SU-DHL-6 (cell line): ENCODE measurements around the gene NOTCH3.

Experiments used
- H2AFZ ChIP-seq: fragments of 200-600 bp; sonication (generic); 2 replicates; pipeline ENCODE4 v1.6.1; 2014; ENCODE audit warnings: low read depth, mild to moderate bottlenecking, moderate library complexity, mixed read lengths, antibody characterized with exemption, low read length; ENCODE audit not compliant: severe bottlenecking
- H3F3A ChIP-seq: fragments of 200-600 bp; shearing (Covaris generic); 2 replicates; pipeline ENCODE4 v1.6.0; 2016; ENCODE audit warnings: antibody characterized with exemption, mild to moderate bottlenecking; ENCODE audit not compliant: insufficient read depth
- H3K27ac ChIP-seq: fragments of 200-600 bp; sonication (generic); 2 replicates; pipeline ENCODE4 v1.5.1; 2016; ENCODE audit warnings: low read depth, mild to moderate bottlenecking, low read length, moderate library complexity, mixed read lengths
- H3K27me3 ChIP-seq: fragments of 200-600 bp; sonication (generic), shearing (Covaris generic); 2 replicates; pipeline ENCODE4 v1.6.0; 2014; ENCODE audit warnings: mild to moderate bottlenecking, low read length
- H3K36me3 ChIP-seq: fragments of 200-600 bp; sonication (generic); 2 replicates; pipeline ENCODE4 v1.6.1; 2014; ENCODE audit warnings: mild to moderate bottlenecking, low read length, mixed read lengths
- H3K4me2 ChIP-seq: fragments of 300-600, 200-600 bp; shearing (Covaris generic), sonication (generic); 2 replicates; pipeline ENCODE4 v1.6.0; 2014; ENCODE audit warnings: low read length, low read depth, mild to moderate bottlenecking; ENCODE audit not compliant: poor library complexity, severe bottlenecking
- H3K4me3 ChIP-seq: fragments of 200-600 bp; sonication (generic); 2 replicates; pipeline ENCODE4 v1.5.1; 2014; ENCODE audit warnings: antibody characterized with exemption, low read length, mild to moderate bottlenecking, mixed read lengths; ENCODE audit not compliant: insufficient read depth, poor library complexity, severe bottlenecking
- H3K79me2 ChIP-seq: fragments of 200-600 bp; sonication (generic); 2 replicates; pipeline ENCODE4 v1.6.1; 2014; ENCODE audit warnings: mild to moderate bottlenecking, low read length, moderate library complexity; ENCODE audit not compliant: insufficient read depth
- H3K9ac ChIP-seq: fragments of 200-600 bp; sonication (generic); 2 replicates; pipeline ENCODE4 v1.7.0; 2014; ENCODE audit warnings: mild to moderate bottlenecking, low read length
- H3K9me2 ChIP-seq: fragments of 200-600 bp; sonication (generic); replicated peaks from 2 replicates; pipeline ENCODE4 v1.6.1; 2014; ENCODE audit warnings: low read length; ENCODE audit not compliant: insufficient read depth
- H3K9me3 ChIP-seq: fragments of 200-600 bp; sonication (generic); 2 replicates; pipeline ENCODE4 v1.6.1; 2014; ENCODE audit warnings: low read length, mixed read lengths; ENCODE audit not compliant: insufficient read depth
- H4K20me1 ChIP-seq: fragments of 200-600 bp; sonication (generic); 2 replicates; pipeline ENCODE4 v1.6.1; 2014; ENCODE audit warnings: low read depth, mild to moderate bottlenecking, antibody characterized with exemption, low read length, moderate library complexity, mixed read lengths
- EZH2phosphoT487 ChIP-seq: fragments of 200-600 bp; sonication (generic), shearing (Covaris generic); conservative IDR thresholded peaks from 2 replicates; pipeline ENCODE4 v1.6.1; 2018; ENCODE audit warnings: mild to moderate bottlenecking, antibody characterized with exemption, low read length, moderate library complexity, mixed read lengths
- TF ChIP-seq, protein P1 (sequence below): fragments of 200-600 bp; sonication (generic); IDR thresholded peaks from one replicate; pipeline ENCODE4 v1.5.1; 2017; ENCODE audit warnings: antibody characterized with exemption, mild to moderate bottlenecking, low read length, moderate library complexity; ENCODE audit not compliant: insufficient read depth, poor library complexity, severe bottlenecking

The NOTCH3 gene

DNA sequence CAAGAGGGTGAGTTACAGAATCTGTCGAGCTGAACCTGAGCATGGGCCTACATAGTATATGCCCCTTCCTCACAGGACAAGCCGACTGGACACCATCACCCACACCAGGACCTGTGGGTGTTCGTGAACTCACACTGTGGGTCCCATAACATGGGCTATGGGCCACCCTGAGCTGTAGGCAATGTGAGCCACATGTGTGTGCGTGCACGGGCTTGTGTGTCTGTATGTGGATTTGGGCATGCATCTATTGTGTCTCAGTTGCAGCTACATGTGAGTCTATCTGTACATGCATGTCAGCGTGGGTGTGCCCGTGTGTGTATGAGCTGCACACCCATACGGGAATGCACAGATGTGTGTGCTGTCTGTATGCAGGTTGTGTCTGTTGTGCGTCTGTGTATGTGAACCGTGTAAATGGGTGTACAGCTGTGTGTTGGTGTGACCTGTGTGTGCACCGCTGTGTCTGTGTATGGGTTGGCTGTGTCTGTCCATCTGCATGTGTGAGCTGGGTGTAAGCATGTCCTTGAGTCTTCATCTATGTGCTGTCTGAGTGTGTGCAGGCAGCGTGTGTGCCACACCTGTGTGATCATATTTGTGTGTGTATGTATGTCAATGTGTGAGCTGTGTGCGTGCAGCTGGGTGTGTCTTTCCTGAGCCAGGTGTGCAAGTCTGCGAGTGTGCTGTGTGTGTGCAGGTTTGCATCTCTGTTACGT, 1.7 kb downstream of the NOTCH3 start:
- no peak overlapping the region for H3K4me2 ChIP-seq
- no peaks in the 10 kb centered on the region for H3K9me2 ChIP-seq
- no peaks in the 10 kb centered on the region for H3K9me3 ChIP-seq
- no peaks in the 10 kb centered on the region for H3K79me2 ChIP-seq
- H2AFZ ChIP-seq = no peak overlapping the region
- TF ChIP-seq, protein P1, sequence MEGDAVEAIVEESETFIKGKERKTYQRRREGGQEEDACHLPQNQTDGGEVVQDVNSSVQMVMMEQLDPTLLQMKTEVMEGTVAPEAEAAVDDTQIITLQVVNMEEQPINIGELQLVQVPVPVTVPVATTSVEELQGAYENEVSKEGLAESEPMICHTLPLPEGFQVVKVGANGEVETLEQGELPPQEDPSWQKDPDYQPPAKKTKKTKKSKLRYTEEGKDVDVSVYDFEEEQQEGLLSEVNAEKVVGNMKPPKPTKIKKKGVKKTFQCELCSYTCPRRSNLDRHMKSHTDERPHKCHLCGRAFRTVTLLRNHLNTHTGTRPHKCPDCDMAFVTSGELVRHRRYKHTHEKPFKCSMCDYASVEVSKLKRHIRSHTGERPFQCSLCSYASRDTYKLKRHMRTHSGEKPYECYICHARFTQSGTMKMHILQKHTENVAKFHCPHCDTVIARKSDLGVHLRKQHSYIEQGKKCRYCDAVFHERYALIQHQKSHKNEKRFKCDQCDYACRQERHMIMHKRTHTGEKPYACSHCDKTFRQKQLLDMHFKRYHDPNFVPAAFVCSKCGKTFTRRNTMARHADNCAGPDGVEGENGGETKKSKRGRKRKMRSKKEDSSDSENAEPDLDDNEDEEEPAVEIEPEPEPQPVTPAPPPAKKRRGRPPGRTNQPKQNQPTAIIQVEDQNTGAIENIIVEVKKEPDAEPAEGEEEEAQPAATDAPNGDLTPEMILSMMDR = no peak
- no peak for TF ChIP-seq EZH2phosphoT487
- no peak overlapping the region for H3K27ac ChIP-seq
- H4K20me1 ChIP-seq = no peaks in the 10 kb centered on the region
- no peaks in the 10 kb centered on the region for H3F3A ChIP-seq
- no peaks in the 10 kb centered on the region for H3K27me3 ChIP-seq
- no peaks in the 10 kb centered on the region for H3K36me3 ChIP-seq
- no peak overlapping the region for H3K4me3 ChIP-seq
- no peak overlapping the region for H3K9ac ChIP-seq

DNA sequence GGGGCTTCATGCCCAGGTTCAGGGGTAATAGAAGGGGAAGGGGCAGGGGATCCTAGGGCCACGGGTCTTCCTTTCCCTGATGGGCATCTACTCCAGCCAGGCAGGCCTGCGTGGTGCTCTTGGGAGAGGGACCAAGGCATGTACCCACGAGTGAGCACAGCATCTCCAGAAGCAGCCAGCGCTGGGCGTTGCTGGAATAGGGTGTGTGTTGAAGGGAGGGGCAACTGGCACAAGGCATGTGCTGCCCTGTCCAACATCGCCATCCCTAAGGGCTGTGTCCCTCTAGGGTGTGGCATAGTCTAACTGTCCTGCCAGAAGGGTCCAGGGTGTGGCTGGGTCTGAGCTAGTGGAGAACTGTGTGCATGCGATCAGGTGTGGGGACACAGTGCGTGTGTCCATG, 2.9 kb downstream of the NOTCH3 start:
- no peak for TF ChIP-seq EZH2phosphoT487
- TF ChIP-seq, protein P1 = no peak
- no peaks in the 10 kb centered on the region for H3K9me3 ChIP-seq
- no peaks in the 10 kb centered on the region for H3K79me2 ChIP-seq
- H3K27ac ChIP-seq = no peak overlapping the region
- H3K36me3 ChIP-seq = no peaks in the 10 kb centered on the region
- no peaks in the 10 kb centered on the region for H3K9me2 ChIP-seq
- H3K9ac ChIP-seq = no peak overlapping the region
- H3K4me3 ChIP-seq = no peak overlapping the region
- H3F3A ChIP-seq = no peaks in the 10 kb centered on the region
- no peaks in the 10 kb centered on the region for H4K20me1 ChIP-seq
- H3K4me2 ChIP-seq = no peak overlapping the region
- no peak overlapping the region for H2AFZ ChIP-seq
- H3K27me3 ChIP-seq = no peaks in the 10 kb centered on the region

DNA sequence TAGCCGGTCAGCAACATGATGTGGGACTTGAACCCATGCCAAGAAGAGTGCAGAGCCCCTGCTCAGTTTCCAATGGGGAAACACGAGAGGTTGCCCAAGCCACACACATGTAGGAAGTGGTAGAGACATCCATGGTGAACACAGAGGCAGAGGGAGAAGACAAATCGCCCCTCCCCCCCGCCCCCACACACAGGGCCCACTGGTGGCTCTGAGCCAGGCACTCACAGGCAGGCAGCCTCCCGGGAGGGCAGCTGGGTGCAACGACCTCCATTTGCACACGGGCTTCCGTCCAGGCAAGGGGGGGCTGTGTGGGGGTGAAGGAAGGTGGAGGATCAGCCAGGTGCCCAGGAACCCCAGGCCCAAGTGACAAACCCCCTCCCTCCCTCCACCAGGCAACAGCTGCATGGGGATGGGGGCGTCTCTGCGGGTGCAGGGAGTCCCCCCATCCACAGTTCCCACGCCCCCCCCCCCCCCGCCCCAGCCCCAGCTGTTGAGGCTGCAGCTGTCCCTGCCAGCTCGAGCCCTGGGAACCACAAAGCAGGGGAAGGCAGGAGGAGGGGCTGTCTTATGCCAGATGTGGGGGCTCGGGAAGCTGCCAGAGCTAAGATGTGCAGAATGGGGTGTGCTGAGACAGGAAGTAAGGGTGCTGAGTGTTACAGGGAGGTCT, 3.4 kb downstream of the NOTCH3 start:
- H4K20me1 ChIP-seq = no peaks in the 10 kb centered on the region
- H3K27ac ChIP-seq = no peak overlapping the region
- no peak overlapping the region for H2AFZ ChIP-seq
- H3K79me2 ChIP-seq = no peaks in the 10 kb centered on the region
- H3F3A ChIP-seq = no peaks in the 10 kb centered on the region
- H3K4me2 ChIP-seq = no peak overlapping the region
- TF ChIP-seq, protein P1 = no peak
- no peaks in the 10 kb centered on the region for H3K9me2 ChIP-seq
- no peak overlapping the region for H3K9ac ChIP-seq
- H3K9me3 ChIP-seq = no peaks in the 10 kb centered on the region
- H3K4me3 ChIP-seq = no peak overlapping the region
- H3K36me3 ChIP-seq = no peaks in the 10 kb centered on the region
- no peaks in the 10 kb centered on the region for H3K27me3 ChIP-seq
